HG02798 (cell line): ENCODE results near the gene ENTR1.
"Not testable (repeated sequence)": the region's sequence is repeated elsewhere in the genome, so short reads cannot be mapped to it uniquely, and the experiment has no call there.

Experiments used
- ATAC-seq: cut with Tn5 transposase; IDR thresholded peaks from one replicate; pipeline ENCODE4 v1.9.1; 2021; ENCODE audit warnings: mild to moderate bottlenecking; ENCODE audit not compliant: unreplicated experiment, poor library complexity

The ENTR1 gene

DNA sequence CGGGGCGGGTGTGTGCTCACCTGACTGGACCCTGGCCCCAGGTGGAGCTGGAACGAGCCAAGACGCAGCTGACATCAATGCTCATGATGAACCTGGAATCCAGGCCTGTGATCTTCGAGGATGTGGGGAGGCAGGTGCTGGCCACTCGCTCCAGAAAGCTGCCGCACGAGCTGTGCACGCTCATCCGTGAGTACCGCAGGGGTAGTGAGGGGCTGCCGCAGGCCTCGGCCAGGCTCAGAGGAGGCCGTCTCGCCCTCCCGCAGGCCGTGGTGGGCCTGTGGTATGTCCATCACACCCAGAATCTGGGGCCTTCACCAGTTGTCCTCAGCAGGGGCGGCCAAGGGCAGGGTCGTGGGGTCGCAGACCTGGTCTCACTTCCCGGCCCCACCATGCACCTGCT is 11.4 kb upstream of the ENTR1 start:
- no peak for ATAC-seq

DNA sequence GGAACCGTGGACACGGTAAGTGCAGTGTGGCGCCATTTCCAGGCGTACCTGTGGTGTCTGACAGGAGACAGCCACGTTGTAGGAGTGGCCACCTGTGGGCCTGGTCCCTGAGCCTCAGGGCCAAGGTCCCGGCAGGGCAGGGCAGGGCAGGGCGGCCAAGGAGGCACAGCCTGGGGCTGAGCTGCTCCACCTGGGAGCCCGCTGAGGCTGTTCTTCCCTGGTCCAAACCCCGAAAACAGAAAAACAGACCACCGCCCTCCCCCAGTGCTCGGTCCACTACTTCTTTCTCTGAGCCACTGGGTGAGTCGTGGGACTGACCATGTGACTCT is 8.6 kb upstream of the ENTR1 start:
- no peak for ATAC-seq

DNA sequence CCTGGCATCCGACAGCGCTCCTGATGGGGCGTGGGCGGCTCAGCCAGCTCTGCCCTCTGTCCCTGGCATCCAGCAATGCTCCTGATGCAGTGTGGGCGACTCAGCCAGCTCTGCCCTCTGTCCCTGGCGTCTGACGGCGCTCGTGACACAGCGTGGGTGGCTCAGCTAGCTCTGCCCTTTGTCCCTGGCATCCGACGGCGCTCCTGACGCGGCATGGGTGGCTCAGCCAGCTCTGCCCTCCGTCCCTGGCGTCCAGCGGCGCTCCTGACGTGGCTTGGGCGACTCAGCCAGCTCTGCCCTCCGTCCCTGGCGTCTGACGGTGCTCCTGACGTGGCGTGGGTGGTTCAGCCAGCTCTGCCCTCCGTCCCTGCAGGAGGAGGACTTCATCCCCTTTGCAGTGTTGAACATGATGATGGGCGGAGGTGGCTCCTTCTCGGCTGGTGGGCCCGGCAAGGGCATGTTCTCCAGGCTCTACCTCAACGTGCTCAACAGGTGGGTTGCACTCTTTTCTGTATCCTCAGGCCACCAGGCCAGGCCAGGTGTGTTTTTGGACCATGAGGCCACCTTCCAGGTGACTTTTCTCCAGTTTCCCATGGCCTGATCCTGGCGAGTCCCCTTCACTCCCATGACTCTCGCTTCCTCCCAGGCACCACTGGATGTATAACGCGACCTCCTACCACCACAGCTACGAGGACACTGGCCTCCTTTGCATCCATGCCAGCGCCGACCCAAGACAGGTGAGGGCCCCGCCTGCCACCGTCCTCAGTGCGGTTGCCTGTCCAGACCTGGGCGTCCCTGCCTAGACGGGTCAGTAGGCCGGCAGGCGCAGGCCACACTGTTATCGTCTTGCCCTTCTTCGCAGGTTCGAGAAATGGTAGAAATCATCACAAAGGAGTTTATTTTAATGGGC is 8.0 kb upstream of the ENTR1 start:
- ATAC-seq: no peak

DNA sequence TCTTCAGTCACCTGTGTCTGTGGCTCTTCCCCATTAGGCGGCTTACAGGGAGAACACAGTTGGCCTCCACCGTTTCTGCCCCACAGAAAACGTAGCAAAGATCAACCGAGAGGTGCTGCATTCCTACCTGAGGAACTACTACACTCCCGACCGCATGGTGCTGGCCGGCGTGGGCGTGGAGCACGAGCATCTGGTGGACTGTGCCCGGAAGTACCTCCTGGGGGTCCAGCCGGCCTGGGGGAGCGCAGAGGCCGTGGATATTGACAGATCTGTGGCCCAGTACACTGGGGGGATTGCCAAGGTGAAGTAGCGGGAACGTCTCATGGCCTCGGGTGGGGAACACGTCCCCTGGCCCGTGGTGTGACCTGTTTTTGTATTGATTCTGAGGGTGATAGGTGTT is 6.5 kb upstream of the ENTR1 start:
- no peak for ATAC-seq

DNA sequence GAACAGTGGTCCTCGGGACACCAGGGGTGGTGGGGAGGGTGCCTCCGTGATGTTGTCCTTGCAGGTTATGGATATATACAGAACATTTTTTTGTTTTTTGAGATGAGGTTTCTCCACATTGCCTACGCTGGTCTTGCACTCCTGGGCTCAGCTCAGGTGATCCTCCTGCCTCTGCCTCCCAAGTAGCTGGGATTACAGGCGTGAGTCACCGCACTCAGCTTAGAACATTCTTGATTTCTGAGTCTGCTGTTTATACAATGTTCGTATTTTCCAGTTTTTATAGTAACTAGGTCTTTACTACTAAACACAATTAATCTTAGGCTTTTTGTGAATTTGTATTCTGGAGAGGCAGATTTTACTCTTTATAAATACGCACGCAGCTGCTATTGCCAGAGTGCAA is 6.0 kb upstream of the ENTR1 start:
- ATAC-seq: no peak

DNA sequence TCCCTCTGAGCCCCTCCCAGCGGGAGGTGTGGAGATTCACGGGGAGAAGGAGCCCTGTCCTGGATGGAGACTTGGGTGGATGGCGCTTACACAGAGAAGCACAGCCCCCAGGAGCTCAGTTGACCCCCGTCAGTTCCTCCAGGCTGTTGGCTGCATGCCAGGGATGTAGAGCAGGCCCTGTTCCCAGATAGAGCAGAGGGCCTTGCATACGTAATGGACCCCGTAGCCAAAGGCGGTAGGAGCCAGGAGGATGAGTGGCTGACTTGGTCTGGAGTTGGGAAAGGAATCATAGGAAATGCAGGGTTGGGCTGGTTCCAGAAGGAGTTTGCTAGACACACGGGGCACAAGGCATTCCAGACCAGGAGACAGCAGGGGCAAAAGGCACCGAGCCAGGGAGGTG is 2.5 kb upstream of the ENTR1 start:
- no peak for ATAC-seq

DNA sequence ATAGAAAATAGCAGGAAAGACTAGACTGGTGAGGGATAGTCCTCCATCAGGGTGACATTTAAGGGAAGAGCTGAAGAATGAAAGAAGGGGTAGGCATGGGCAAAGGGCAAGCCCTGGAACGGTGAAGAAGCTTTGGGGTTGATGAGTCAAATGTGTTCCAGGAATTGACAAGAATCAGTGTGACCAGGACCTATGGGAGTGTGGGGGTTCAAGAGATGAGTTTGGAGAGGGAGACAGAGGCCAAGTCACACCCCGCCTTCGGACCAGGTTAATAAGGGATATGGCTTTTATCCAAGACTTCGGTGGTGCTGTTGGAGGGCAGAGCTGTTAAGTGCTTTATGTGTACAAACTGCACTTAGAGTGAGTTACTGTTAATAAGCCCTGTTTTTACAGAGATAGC is 964 bp upstream of the ENTR1 start:
- ATAC-seq: no peak

DNA sequence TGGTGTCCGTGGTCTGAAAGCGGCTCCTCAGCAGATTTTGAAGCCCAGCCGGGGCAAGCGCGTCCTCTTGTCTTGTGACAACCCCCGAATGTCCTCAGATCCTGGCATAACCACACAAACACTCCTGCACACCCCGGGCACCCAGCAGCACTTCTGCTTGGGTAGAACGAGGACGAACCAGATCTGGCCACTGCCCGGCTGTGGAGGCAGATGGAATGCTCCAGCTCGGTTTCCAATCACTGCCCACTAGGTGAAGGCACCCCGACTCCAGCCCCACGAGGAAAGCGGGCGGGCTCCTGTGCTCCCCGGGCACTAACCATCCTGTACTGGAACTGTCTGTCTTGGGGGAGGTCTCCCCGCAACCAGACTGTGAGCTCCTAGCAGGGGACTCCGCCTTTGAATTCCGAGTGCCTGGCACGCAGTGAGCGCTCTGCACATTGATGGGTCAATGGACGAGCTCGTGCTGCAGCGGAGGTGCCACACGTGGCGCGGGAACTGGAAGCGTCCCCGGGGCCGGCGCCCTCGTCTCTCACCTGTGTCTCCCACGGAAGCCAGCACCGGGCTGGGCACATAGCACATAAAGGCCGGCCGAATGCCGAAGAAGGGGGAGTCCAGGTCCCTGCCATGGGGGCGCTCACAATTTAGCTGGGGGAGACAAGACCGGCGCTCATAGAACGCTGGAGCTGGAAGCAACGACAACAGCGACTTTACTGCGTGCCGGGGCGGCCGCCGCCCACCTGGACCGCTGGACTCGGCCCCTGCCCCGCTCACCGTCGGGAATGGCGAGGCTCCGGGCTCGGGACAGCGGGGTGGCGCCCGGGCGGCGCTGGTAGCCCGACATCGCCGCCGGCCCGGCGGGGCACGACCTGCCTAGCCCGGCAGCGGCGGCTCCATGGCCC is 608 bp downstream of the ENTR1 start:
- ATAC-seq: peak; percentile 19

DNA sequence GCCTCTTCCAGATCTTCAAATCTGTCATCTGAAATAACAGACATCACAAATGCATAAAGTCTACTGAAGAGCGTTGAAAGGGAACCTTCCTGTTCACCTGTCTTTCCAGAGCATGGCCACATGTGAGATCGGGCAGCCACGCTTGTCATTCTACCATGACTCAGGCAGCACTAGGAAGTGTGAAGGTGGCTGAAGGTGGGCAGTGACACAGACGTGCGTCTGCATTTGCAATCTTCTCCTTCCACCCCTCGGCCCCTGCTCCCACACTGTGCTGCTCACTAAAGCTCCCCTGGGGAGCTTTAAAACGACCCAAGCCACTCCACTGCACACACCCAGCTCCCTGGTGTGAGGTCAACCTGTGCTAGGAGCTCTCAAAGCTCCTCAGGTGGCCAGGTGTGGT is 2.5 kb downstream of the ENTR1 start:
- no peak for ATAC-seq

DNA sequence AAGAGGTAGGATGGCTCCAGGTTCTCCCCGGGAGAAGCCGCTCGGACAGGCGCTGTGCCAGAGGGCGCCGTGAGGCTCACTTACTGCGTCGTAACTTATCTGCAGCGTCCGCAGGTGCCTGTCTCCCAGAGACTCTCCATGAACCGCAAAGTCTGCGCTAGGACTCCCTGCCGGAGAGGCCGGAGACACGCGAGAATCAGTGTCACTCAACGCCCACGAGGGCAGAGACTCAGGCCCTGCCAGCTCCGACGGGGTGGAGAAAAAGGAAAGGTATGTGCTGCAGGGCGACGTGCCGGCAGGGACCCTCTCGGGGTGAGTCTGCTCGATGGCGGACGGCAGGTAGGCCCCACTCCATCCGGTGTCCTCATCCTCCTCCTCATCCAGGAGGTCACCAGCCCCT is 3.4 kb downstream of the ENTR1 start:
- ATAC-seq: not testable (repeated sequence)

DNA sequence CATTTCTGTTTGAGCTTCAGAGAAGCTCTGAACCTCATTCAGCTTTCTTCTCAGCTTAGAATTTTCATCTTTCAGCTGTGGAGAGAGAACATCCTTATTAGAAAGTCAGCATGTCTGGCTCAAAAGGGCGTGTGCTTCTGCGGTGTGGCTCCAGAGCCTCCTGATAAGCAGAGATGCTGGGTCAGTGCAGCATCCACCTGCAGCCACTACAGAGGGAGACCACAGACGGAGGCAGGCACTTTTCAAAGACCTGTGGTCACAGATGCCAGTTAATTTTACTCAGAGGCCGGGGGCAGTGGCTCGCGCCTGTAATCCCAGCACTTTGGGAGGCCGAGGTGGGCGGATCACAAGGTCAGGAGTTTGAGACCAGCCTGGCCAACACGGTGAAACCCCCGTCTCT is 4.5 kb downstream of the ENTR1 start:
- not testable (repeated sequence) for ATAC-seq

DNA sequence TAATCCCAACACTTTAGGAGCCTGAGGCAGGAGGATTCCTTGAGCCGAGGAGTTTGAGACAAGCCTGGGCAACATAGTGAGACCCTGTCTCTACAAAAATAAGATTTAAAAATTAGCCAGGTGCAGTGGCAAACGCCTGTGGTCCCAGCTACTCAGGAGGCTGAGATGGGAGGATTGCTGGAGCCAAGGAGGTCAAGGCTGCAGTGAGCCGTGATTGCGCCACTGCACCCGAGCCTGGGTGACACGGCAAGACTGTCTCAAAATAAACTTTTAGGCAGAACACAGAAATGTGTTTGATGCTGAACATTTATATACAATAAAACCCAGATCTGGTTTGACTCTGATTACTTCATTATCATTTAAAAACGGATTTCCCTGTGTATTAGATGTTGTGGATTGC is 4.9 kb downstream of the ENTR1 start:
- no peak for ATAC-seq

DNA sequence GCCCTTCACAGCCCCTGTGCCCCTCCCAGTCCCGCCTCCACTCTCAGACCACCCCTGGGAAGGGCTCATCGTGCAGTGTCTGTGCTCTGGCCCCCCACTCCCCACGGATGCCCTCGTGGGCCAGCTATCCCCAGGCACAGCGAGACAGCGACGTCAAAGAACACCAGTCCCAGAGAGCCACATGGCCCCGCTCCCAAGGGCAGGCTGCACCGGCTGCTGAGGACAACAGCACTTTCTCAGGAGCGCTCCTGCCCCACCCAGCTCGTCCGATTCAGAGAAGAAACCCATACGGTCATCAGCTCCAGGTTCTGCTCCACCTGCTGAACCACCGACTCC is 5.6 kb downstream of the ENTR1 start:
- no peak for ATAC-seq

DNA sequence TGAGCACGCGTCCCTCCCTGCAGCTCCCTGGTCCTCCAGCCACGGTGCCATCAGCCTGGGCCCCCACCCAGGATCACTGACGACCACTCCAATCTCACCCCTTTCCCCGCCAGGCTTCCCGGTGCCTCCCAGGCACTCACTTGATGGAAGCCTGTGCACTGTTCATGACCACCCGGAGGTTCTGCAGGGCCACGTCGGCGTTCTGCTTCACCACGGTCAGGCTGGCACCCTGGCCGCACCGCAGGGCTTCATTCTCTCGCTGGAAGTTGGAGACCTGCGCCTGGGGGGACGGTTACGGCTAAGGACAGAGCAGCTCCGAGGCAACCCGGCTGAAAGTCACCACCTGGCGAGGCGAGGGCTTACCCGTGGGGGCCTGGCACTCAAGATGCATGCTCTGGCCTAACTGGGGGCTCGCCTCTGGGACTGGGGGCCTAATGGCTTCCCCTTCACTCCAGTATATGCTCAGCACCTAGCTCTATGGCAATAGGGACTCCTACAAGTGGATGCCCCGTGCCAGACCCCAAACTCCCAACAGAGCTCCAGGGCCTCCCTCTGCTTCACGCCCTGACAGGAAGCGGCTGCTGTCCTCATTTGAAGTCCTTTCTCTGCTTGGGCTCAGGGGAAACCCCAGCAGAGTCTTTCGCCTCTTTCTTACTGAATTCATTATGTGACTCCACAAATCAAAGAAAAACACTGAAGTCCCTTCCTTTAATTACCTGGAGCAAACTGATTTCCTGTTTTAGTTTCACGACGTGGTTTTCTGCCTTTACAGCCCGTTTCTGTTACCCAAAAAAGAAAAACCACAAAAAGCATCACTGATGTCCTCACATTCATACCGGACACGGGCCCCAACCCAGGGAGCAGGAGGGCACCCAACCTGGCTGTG is 6.3 kb downstream of the ENTR1 start:
- ATAC-seq: no peak

DNA sequence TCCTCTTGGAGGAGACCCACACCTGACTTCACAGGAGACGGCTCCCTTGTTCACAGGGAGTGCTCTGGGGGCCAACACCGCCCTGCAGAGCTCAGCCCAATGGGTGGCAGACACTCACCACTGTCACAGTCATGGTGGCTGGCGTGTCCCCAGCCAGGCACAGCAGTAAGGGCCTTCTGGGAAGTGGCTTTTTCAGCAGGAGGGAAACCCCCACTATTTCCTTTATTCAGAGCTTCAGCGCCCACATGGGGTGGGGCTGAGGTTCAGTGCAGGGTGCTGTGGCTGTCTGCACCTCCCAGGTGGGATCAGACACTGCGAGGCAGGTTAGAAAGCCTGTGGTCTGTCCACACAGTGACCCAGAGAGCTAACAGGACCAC is 6.9 kb downstream of the ENTR1 start:
- ATAC-seq: peak; percentile 34

DNA sequence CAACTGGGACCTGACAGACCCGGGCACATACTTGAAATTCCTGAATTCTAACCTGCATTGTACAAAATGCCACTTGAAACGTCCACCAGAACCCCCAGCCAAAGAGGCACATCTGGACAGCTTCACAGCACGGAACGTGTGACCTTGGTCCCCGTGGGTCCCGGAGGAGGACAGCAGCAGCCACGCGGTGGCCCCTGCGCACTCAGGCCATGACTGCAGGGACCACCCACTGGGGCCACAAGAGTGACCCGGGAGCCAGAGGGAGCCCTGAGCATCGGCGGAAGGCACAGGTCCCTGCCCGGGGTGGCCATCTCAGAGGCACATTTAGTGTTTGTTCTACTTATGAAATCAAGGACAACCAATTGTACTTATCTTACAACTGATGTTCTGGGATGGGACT is 8.3 kb downstream of the ENTR1 start:
- no peak for ATAC-seq

DNA sequence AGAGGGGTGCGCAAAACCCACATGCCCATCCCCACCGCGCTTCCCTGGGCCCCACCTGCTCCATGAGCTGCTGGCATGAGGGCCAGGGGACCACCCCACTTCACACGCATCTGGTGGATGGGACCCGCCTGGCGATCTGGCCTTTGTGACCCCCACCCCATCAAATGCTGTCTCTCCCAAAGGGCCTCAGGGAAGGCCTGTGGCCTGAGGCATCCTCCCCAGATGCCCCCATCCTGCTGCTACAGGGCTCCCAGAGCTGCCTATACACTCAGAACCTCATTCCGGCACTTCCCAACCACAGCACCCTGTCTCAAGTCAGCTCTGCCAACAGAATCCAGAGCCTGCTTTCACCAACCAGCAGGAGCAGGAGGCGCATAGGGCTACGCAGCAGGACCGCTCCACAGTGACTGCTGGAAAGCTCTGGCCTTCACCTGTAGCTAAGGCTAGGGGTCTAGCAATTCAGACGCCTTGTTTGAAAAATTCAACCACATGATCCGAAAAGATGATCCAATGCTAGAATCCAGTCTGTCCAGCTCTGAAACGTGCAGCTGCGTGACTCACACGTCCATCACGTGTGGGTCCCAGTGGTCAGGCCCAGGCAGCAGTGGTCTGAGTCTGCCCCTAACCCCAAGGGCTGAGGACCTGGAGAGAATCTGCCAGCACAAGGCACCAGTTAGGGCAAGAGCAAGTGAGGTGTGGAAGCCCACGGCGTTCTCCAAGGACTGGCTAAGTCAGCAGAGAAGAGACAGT is 9.1 kb downstream of the ENTR1 start:
- ATAC-seq: no peak

DNA sequence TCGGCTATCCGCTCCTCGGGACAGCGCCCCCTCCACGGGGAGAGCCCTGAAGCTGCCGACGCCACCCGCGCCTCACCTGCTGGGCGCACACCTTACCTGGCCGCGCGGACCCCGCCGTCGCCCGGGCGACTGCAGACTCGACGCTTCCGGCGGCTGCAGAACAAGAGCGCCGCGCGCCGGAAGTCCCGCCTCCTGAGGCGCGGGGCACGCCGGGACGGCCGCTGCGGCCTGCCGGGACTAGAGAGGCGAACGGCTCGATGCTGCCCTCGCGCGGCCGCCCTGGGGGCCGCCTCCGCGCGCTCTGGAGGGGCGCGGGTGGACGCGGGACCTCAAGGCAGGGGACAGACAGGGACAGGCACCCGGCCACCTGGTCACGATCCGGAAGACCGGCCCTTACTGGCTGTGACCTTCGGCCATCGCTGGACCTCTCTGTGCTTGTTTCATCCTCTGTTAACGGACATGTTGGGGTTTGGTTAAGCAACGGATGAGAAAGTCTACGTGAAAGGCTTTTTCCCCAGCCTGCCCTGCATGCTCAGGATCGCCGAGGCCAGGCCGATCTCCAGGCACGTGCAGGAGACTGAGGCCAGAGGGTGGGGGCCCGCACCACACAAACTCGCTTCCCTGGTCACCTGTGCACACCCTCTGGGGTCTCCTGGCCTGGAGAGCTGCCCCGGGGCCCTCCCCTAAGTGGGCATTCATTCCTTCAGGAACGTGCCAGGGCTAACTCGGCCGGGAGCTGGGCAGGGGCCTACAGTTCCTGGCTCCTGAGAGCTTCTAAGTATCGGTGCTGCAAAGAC is 10.2 kb downstream of the ENTR1 start, which contains the start of gene SNAPC4:
Gene SNAPC4, minus strand, starts transcription at position 133 of the 797 bp plus-strand sequence. CDS start 1,742 bp downstream, outside the sequence.
- ATAC-seq: peak; percentile 78
